ENCODE results near the gene STMND1.

STMND1 gene

DNA sequence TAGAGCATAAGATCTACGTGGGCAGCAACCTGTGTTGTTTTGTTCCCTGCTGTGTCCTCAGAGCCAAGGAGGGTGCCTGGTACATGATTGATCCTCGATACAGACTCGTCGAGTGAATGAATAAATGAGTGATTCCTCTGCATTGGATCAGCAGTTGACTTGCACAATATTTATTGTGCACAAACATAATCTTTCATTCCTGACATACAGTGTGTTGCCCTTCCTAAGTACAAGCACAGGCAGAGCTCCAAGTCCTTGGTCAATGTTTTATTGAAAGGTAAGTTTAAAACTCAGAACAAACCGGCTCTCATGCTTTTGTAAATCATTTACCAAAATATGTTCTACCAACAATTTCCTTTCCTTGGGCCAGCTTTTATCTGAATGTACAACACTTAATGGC is 57.4 kb downstream of the STMND1 start:
- H3K27me3 ChIP-seq (ENCODE audit: control insufficient read depth in 1 of 2, insufficient read depth in 1 of 2, low read length in 2 of 2) = peaks cover 5 to 28% of the 10 kb centered on the region in 2 experiments

DNA sequence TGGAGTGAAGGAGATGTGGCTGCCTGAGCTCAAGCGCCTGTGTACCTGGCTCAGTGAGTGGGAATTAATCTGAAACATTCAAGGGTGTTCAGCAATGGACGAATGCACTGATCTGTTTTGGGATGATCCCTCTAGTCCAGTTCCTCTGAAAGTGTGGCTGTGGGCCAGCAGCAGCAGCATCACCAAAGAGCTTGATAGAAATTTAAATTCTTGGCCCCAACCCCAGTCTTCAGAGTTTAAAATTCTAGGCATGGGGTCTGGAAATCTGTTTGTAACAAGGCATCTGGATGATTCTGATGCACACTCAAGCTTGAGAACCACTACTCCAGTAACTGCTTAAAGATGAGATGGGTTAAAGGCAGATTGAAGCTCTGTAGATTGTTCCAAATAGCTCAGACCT is 59.2 kb downstream of the STMND1 start:
- Histone ChIP-seq H2AFZ (ENCODE audit: low read depth, low read length) (no peak overlapping the region), H3K14ac (ENCODE audit: low read length in 2 of 2) (no peak overlapping the region), H3K4me1 (ENCODE audit: control insufficient read depth, insufficient read depth, low read depth, low read length) (peaks cover 4% of the 10 kb centered on the region), H2BK15ac (ENCODE audit: low read depth, poor library complexity, severe bottlenecking) (no peak overlapping the region), H3K9ac (ENCODE audit: low read length) (no peak overlapping the region), H3K27ac (ENCODE audit: low read length, poor library complexity, severe bottlenecking) (no peak overlapping the region), H3K4ac (ENCODE audit: low read depth in 1 of 2, low read length in 2 of 2) (no peak overlapping the region), H2BK12ac (ENCODE audit: low read length in 2 of 2) (no peak overlapping the region), H3K27me3 (ENCODE audit: control insufficient read depth in 1 of 2, insufficient read depth in 1 of 2, low read length in 2 of 2) (peaks cover 5 to 28% of the 10 kb centered on the region in 2 experiments), H2BK5ac (ENCODE audit: low read depth, low read length, poor library complexity, severe bottlenecking) (no peak overlapping the region), H3K79me1 (replicated peaks; ENCODE audit: low read length, poor library complexity, severe bottlenecking) (no peaks in the 10 kb centered on the region), H3K36me3 (ENCODE audit: control insufficient read depth in 1 of 2, insufficient read depth in 2 of 2, low read depth in 1 of 2, low read length in 2 of 2) (no peaks in the 10 kb centered on the region), H3K9me3 (ENCODE audit: control insufficient read depth, low read length) (no peaks in the 10 kb centered on the region), H2BK120ac (ENCODE audit: low read depth, low read length) (no peak overlapping the region), H2AK5ac (ENCODE audit: low read length, severe bottlenecking) (no peak overlapping the region), H4K8ac (ENCODE audit: low read length) (no peak overlapping the region), H3K18ac (ENCODE audit: low read depth in 1 of 2, low read length in 2 of 2) (no peak overlapping the region), H4K91ac (ENCODE audit: low read length) (no peak overlapping the region), H3K4me2 (ENCODE audit: low read length, poor library complexity, severe bottlenecking) (no peak overlapping the region), H3K4me3 (ENCODE audit: insufficient read depth in 1 of 2, low read depth in 1 of 2, low read length in 2 of 2) (no peak overlapping the region), H3K23ac (ENCODE audit: low read length in 2 of 2) (no peak overlapping the region)
- 83% methylated on average over 2 of the region's 2 CpGs for WGBS
- no peak for DNase-seq

More for the DNA sequence above, 57.4 kb downstream of the STMND1 start:
- Histone ChIP-seq H3K27ac (ENCODE audit: low read length, poor library complexity, severe bottlenecking) (no peak overlapping the region), H3K23ac (ENCODE audit: low read length in 2 of 2) (no peak overlapping the region), H3K18ac (ENCODE audit: low read depth in 1 of 2, low read length in 2 of 2) (no peak overlapping the region), H2BK5ac (ENCODE audit: low read depth, low read length, poor library complexity, severe bottlenecking) (no peak overlapping the region), H3K9me3 (ENCODE audit: control insufficient read depth, low read length) (no peaks in the 10 kb centered on the region), H2BK12ac (ENCODE audit: low read length in 2 of 2) (no peak overlapping the region), H2AFZ (ENCODE audit: low read depth, low read length) (no peak overlapping the region), H3K36me3 (ENCODE audit: control insufficient read depth in 1 of 2, insufficient read depth in 2 of 2, low read depth in 1 of 2, low read length in 2 of 2) (no peaks in the 10 kb centered on the region), H2AK5ac (ENCODE audit: low read length, severe bottlenecking) (no peak overlapping the region), H4K91ac (ENCODE audit: low read length) (no peak overlapping the region), H3K14ac (ENCODE audit: low read length in 2 of 2) (no peak overlapping the region), H4K8ac (ENCODE audit: low read length) (no peak overlapping the region), H3K4ac (ENCODE audit: low read depth in 1 of 2, low read length in 2 of 2) (no peak overlapping the region), H3K9ac (ENCODE audit: low read length) (no peak overlapping the region), H2BK120ac (ENCODE audit: low read depth, low read length) (no peak overlapping the region), H3K4me3 (ENCODE audit: insufficient read depth in 1 of 2, low read depth in 1 of 2, low read length in 2 of 2) (no peak overlapping the region), H3K4me2 (ENCODE audit: low read length, poor library complexity, severe bottlenecking) (no peak overlapping the region), H3K4me1 (ENCODE audit: control insufficient read depth, insufficient read depth, low read depth, low read length) (peaks cover 4% of the 10 kb centered on the region), H3K79me1 (replicated peaks; ENCODE audit: low read length, poor library complexity, severe bottlenecking) (no peaks in the 10 kb centered on the region), H2BK15ac (ENCODE audit: low read depth, poor library complexity, severe bottlenecking) (no peak overlapping the region)
- no peak for DNase-seq
- 81% methylated on average over 5 of the region's 5 CpGs for WGBS

DNA sequence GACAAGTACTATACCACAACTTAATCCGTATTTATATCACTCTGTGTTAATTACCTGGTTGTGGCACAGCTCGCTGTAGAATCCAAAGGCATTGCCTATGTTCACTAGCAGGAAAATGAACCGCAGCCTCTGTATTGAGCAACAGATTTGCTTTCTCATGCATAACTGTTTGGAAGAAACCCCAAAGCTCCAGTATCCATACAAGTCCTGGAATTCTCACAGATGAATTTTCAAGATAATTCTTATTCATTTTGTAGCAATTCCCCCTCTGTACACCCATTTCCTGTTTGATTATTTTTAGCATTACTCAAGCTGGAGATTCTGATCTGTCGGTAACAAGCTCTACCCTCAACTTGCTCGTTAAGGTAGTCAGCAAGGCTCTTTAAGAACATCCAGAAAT is 63.5 kb downstream of the STMND1 start:
- Histone ChIP-seq H2BK5ac (ENCODE audit: low read depth, low read length, poor library complexity, severe bottlenecking) (no peak overlapping the region), H2BK15ac (ENCODE audit: low read depth, poor library complexity, severe bottlenecking) (no peak overlapping the region), H3K79me1 (replicated peaks; ENCODE audit: low read length, poor library complexity, severe bottlenecking) (no peaks in the 10 kb centered on the region), H3K4me1 (ENCODE audit: control insufficient read depth, insufficient read depth, low read depth, low read length) (no peaks in the 10 kb centered on the region), H3K4me2 (ENCODE audit: low read length, poor library complexity, severe bottlenecking) (no peak overlapping the region), H3K9ac (ENCODE audit: low read length) (no peak overlapping the region), H3K4ac (ENCODE audit: low read depth in 1 of 2, low read length in 2 of 2) (no peak overlapping the region), H3K4me3 (ENCODE audit: insufficient read depth in 1 of 2, low read depth in 1 of 2, low read length in 2 of 2) (no peak overlapping the region), H4K8ac (ENCODE audit: low read length) (no peak overlapping the region), H2BK120ac (ENCODE audit: low read depth, low read length) (no peak overlapping the region), H2AFZ (ENCODE audit: low read depth, low read length) (no peak overlapping the region), H3K14ac (ENCODE audit: low read length in 2 of 2) (no peak overlapping the region), H3K23ac (ENCODE audit: low read length in 2 of 2) (no peak overlapping the region), H2BK12ac (ENCODE audit: low read length in 2 of 2) (no peak overlapping the region), H3K27me3 (ENCODE audit: control insufficient read depth in 1 of 2, insufficient read depth in 1 of 2, low read length in 2 of 2) (peaks cover 5 to 14% of the 10 kb centered on the region in 2 experiments), H4K91ac (ENCODE audit: low read length) (no peak overlapping the region), H2AK5ac (ENCODE audit: low read length, severe bottlenecking) (no peak overlapping the region), H3K9me3 (ENCODE audit: control insufficient read depth, low read length) (no peaks in the 10 kb centered on the region), H3K36me3 (ENCODE audit: control insufficient read depth in 1 of 2, insufficient read depth in 2 of 2, low read depth in 1 of 2, low read length in 2 of 2) (no peaks in the 10 kb centered on the region), H3K27ac (ENCODE audit: low read length, poor library complexity, severe bottlenecking) (no peak overlapping the region), H3K18ac (ENCODE audit: low read depth in 1 of 2, low read length in 2 of 2) (no peak overlapping the region)
- no peak for DNase-seq
- 83% methylated on average over 4 of the region's 5 CpGs for WGBS

DNA sequence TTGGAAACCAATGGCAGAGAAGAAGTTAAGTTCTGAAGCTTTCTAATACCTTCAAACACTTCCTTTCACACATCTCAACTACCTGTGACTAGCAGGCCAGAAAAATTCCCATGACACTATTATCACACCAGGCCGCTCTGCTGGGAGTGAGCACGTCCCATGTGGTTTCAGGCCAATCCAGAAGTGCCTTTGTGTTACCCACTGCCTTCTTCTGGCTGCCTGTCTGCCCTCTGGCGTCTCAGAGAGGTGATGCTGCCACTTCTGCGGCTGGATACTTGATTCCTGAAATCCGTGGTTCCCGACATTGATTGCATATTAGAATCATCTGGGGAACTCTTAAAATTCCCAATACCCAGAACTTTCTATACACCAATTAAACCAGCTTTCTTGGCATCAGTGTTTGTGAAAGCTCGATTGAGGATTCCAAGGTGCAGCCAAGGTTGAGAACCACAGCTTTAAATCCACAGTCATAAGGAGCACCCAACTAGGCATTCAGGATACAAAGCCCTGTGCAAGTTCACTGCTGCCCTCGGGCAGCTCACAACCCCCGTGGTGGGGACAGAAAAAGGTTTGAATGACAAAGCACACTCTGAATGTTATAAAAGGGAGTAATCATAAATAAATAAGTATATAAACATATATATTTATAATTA is 65.6 kb downstream of the STMND1 start:
- Histone ChIP-seq H2BK5ac (ENCODE audit: low read depth, low read length, poor library complexity, severe bottlenecking) (no peak overlapping the region), H3K9ac (ENCODE audit: low read length) (no peak overlapping the region), H3K18ac (ENCODE audit: low read depth in 1 of 2, low read length in 2 of 2) (no peak overlapping the region), H3K79me1 (replicated peaks; ENCODE audit: low read length, poor library complexity, severe bottlenecking) (no peaks in the 10 kb centered on the region), H4K8ac (ENCODE audit: low read length) (no peak overlapping the region), H3K4me1 (ENCODE audit: control insufficient read depth, insufficient read depth, low read depth, low read length) (no peaks in the 10 kb centered on the region), H2BK120ac (ENCODE audit: low read depth, low read length) (no peak overlapping the region), H3K27me3 (ENCODE audit: control insufficient read depth in 1 of 2, insufficient read depth in 1 of 2, low read length in 2 of 2) (no peaks in the 10 kb centered on the region), H2AFZ (ENCODE audit: low read depth, low read length) (no peak overlapping the region), H3K4me2 (ENCODE audit: low read length, poor library complexity, severe bottlenecking) (no peak overlapping the region), H3K4ac (ENCODE audit: low read depth in 1 of 2, low read length in 2 of 2) (no peak overlapping the region), H2AK5ac (ENCODE audit: low read length, severe bottlenecking) (no peak overlapping the region), H2BK12ac (ENCODE audit: low read length in 2 of 2) (no peak overlapping the region), H3K36me3 (ENCODE audit: control insufficient read depth in 1 of 2, insufficient read depth in 2 of 2, low read depth in 1 of 2, low read length in 2 of 2) (no peaks in the 10 kb centered on the region), H2BK15ac (ENCODE audit: low read depth, poor library complexity, severe bottlenecking) (no peak overlapping the region), H4K91ac (ENCODE audit: low read length) (no peak overlapping the region), H3K14ac (ENCODE audit: low read length in 2 of 2) (no peak overlapping the region), H3K23ac (ENCODE audit: low read length in 2 of 2) (no peak overlapping the region), H3K4me3 (ENCODE audit: insufficient read depth in 1 of 2, low read depth in 1 of 2, low read length in 2 of 2) (no peak overlapping the region), H3K27ac (ENCODE audit: low read length, poor library complexity, severe bottlenecking) (no peak overlapping the region), H3K9me3 (ENCODE audit: control insufficient read depth, low read length) (no peaks in the 10 kb centered on the region)
- peak; percentile 59 for DNase-seq
- 28% methylated on average over 7 of the region's 9 CpGs for WGBS
